NB4 (cell line): Measurements from ENCODE around the gene RBM47.

Source experiments
- POLR2A ChIP-seq: IDR thresholded peaks from 2 replicates; pipeline ENCODE4 v1.6.1; 2011; ENCODE audit warnings: mild to moderate bottlenecking; ENCODE audit not compliant: insufficient read length; ENCODE audit errors: extremely low read depth
- TF ChIP-seq, protein P1 (sequence below): IDR thresholded peaks from one replicate; pipeline ENCODE4 v1.5.1; 2012; ENCODE audit warnings: low read depth, low read length
- TF ChIP-seq, protein P2 (sequence below): IDR thresholded peaks from 2 replicates; pipeline ENCODE4 v1.6.1; 2011; ENCODE audit warnings: low read depth, low read length

DNA sequence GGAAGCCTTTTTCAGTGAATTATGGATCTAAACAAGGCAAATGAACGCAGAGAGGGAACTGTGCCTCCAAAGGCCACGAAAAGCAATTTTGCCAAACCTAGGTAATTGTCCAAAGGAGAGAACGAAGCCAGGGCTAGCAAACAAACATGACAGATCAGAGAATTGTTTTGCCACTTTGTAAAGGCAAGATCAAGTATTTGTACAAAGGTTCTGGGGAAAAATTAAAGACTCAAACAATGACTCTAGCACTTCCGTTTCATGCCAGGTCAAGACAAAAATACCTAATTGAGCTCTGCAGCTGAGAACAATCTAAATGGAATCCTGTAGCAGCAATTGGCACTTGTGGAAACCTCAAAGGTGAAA lies 8.5 kb downstream of the RBM47 start:
- TF ChIP-seq, protein P1, sequence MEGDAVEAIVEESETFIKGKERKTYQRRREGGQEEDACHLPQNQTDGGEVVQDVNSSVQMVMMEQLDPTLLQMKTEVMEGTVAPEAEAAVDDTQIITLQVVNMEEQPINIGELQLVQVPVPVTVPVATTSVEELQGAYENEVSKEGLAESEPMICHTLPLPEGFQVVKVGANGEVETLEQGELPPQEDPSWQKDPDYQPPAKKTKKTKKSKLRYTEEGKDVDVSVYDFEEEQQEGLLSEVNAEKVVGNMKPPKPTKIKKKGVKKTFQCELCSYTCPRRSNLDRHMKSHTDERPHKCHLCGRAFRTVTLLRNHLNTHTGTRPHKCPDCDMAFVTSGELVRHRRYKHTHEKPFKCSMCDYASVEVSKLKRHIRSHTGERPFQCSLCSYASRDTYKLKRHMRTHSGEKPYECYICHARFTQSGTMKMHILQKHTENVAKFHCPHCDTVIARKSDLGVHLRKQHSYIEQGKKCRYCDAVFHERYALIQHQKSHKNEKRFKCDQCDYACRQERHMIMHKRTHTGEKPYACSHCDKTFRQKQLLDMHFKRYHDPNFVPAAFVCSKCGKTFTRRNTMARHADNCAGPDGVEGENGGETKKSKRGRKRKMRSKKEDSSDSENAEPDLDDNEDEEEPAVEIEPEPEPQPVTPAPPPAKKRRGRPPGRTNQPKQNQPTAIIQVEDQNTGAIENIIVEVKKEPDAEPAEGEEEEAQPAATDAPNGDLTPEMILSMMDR, result no peak
- no peak for TF ChIP-seq POLR2A
- TF ChIP-seq, protein P2, sequence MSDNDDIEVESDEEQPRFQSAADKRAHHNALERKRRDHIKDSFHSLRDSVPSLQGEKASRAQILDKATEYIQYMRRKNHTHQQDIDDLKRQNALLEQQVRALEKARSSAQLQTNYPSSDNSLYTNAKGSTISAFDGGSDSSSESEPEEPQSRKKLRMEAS, result no peak
